ENCODE measurements around the gene RARA. TPM values are rescaled to one million over a fixed set of nuclear protein-coding genes. Genes with fewer than 3 reads are reported as not detected.
A peak's percentile ranks its signal among the peaks of the same experiment; 100 is the strongest.

Gene RARA
- total RNA-seq, 1 experiment from 2014 or later, result 35.1 TPM

- TF ChIP-seq, protein P1, sequence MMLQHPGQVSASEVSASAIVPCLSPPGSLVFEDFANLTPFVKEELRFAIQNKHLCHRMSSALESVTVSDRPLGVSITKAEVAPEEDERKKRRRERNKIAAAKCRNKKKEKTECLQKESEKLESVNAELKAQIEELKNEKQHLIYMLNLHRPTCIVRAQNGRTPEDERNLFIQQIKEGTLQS (IDR thresholded peaks at IDR 0.05), result no peak
- TF ChIP-seq POLR2AphosphoS5 (IDR thresholded peaks at IDR 0.05; ENCODE audit: low read depth, low read length) (no peak), EZH2phosphoT487 (IDR thresholded peaks at IDR 0.05; ENCODE audit: borderline replicate concordance) (no peak), YY1 (IDR thresholded peaks at IDR 0.05; ENCODE audit: extremely low read depth, insufficient replicate concordance, low read depth, low read length) (no peak), FOSL1 (IDR thresholded peaks at IDR 0.05; ENCODE audit: low read depth) (no peak), JUND (IDR thresholded peaks at IDR 0.05) (no peak), ELF1 (IDR thresholded peaks at IDR 0.05; ENCODE audit: borderline replicate concordance, low read depth) (no peak)
- TF ChIP-seq, protein P2, sequence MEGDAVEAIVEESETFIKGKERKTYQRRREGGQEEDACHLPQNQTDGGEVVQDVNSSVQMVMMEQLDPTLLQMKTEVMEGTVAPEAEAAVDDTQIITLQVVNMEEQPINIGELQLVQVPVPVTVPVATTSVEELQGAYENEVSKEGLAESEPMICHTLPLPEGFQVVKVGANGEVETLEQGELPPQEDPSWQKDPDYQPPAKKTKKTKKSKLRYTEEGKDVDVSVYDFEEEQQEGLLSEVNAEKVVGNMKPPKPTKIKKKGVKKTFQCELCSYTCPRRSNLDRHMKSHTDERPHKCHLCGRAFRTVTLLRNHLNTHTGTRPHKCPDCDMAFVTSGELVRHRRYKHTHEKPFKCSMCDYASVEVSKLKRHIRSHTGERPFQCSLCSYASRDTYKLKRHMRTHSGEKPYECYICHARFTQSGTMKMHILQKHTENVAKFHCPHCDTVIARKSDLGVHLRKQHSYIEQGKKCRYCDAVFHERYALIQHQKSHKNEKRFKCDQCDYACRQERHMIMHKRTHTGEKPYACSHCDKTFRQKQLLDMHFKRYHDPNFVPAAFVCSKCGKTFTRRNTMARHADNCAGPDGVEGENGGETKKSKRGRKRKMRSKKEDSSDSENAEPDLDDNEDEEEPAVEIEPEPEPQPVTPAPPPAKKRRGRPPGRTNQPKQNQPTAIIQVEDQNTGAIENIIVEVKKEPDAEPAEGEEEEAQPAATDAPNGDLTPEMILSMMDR (IDR thresholded peaks at IDR 0.05 in 2 of 3, conservative IDR thresholded peaks at IDR 0.05 in 1 of 3; ENCODE audit: borderline replicate concordance in 1 of 3, insufficient read depth in 1 of 3, low read depth in 2 of 3, low read length in 2 of 3), result no peak
Measured at GRCh38 chr17:40321524-40321929, 12.5 kb downstream of the RARA start (continued).

- no peaks in the 10 kb centered on the region for H4K20me1 ChIP-seq (ENCODE audit: insufficient read depth)
- peaks cover 86% of the 10 kb centered on the region for H3K79me2 ChIP-seq (ENCODE audit: insufficient read depth, low read length)
- peak overlapping the region; percentile 66 for H3K9ac ChIP-seq (ENCODE audit: low read length)
- no peaks in the 10 kb centered on the region for H3K36me3 ChIP-seq (ENCODE audit: control insufficient read depth in 1 of 2, insufficient read depth in 2 of 2, low read length in 2 of 2)
- POLR2A ChIA-PET, result no interaction called here
- H3K4me3 ChIP-seq (replicated peaks in 1 of 2; ENCODE audit: low read depth in 1 of 2, low read length in 2 of 2), result peak overlapping the region; percentile 46 to 56
- BruUV-seq (replicated peaks), result no TSS peak
- no peaks in the 10 kb centered on the region for H3K9me2 ChIP-seq (ENCODE audit: insufficient read depth)
- H2AFZ ChIP-seq (ENCODE audit: low read depth, low read length, poor library complexity, severe bottlenecking), result no peak overlapping the region
- RAD21 ChIA-PET (ENCODE audit: low non-redundant PET in 1 of 2, low total read pairs in 2 of 2, uncharacterized antibody in 2 of 2, unreplicated experiment in 2 of 2), result no interaction called here
- no peak for TF ChIP-seq TCF7L2 (IDR thresholded peaks at IDR 0.05; ENCODE audit: borderline replicate concordance, extremely low read depth, insufficient read depth, insufficient read length)
- TF ChIP-seq, protein P3, sequence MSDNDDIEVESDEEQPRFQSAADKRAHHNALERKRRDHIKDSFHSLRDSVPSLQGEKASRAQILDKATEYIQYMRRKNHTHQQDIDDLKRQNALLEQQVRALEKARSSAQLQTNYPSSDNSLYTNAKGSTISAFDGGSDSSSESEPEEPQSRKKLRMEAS (IDR thresholded peaks at IDR 0.05), result no peak
- intact Hi-C loops (cut with micrococcal nuclease), result no loop called here
- no peak for ATAC-seq
- H3K4me1 ChIP-seq (ENCODE audit: control insufficient read depth in 1 of 2, insufficient read depth in 2 of 2, low read length in 2 of 2), result peaks cover 43 to 64% of the 10 kb centered on the region in 2 experiments
- CTCF ChIA-PET, result no interaction called here
- DNase-seq (ENCODE audit: low read depth, low spot score), result no peak
- H3K4me2 ChIP-seq (ENCODE audit: low read length), result peak overlapping the region; percentile 95
- peak overlapping the region; percentile 60 for H3K27ac ChIP-seq (ENCODE audit: low read depth, low read length)
- no peaks in the 10 kb centered on the region for H3K9me3 ChIP-seq (ENCODE audit: control insufficient read depth in 1 of 2, insufficient read depth in 1 of 2, low read depth in 1 of 2, low read length in 2 of 2)
- H3K27me3 ChIP-seq (ENCODE audit: insufficient read depth, low read length), result no peaks in the 10 kb centered on the region
Measured at GRCh38 chr17:40321961-40322357, 13.0 kb downstream of the RARA start.

All from HCT116 (cell line).